Keratinocyte (primary cell): ENCODE data around the gene GPC3. TPM values are rescaled to one million over a fixed set of nuclear protein-coding genes. Genes with fewer than 3 reads are reported as not detected.

Experiments used
- DNase-seq: peaks from one replicate; pipeline ENCODE4 v3.0.0-alpha.2; 2011; ENCODE audit warnings: low read depth, missing footprints, low spot score
- FAIRE-seq: peaks from 2 replicates; lab custom pipeline; 2011; peaks lifted over from hg19 to GRCh38; lab: Jason Lieb, UNC
- H2AFZ ChIP-seq: 2 replicates; pipeline ENCODE4 v1.6.0; 2012; ENCODE audit warnings: low read length, control low read depth, inconsistent platforms; ENCODE audit not compliant: control insufficient read depth
- H3K27ac ChIP-seq: 2 replicates; pipeline ENCODE4 v1.5.1; 2011; ENCODE audit warnings: low read length; ENCODE audit not compliant: control insufficient read depth, insufficient read depth
- H3K27me3 ChIP-seq: 3 replicates; pipeline ENCODE4 v1.6.0; 2011; ENCODE audit warnings: low read length; ENCODE audit not compliant: control insufficient read depth, insufficient read depth; ENCODE audit errors: extremely low read depth
- H3K36me3 ChIP-seq, 2 experiments: 2 replicates in 1 of 2; 3 replicates in 1 of 2; pipeline ENCODE4 v1.5.1; 2011; ENCODE audit warnings: low read length in 2 of 2, mild to moderate bottlenecking in 1 of 2; ENCODE audit not compliant: control insufficient read depth in 2 of 2, insufficient read depth in 2 of 2; ENCODE audit errors: extremely low read depth in 1 of 2
- H3K4me1 ChIP-seq: 3 replicates; pipeline ENCODE4 v1.5.1; 2011; ENCODE audit warnings: low read length; ENCODE audit not compliant: control insufficient read depth, insufficient read depth; ENCODE audit errors: extremely low read depth
- H3K4me2 ChIP-seq: 3 replicates; pipeline ENCODE4 v1.6.0; 2011; ENCODE audit warnings: low read depth, low read length; ENCODE audit not compliant: control insufficient read depth, insufficient read depth; ENCODE audit errors: extremely low read depth
- H3K4me3 ChIP-seq, 3 experiments: fragments of 200-600 bp in 1 of 3; sonication (generic) in 1 of 3; 2 replicates in 2 of 3; 3 replicates in 1 of 3; pipeline ENCODE4 v1.5.1; 2011 to 2016; ENCODE audit warnings: low read length in 3 of 3, mild to moderate bottlenecking in 3 of 3, control low read depth in 2 of 3, inconsistent platforms in 1 of 3, low read depth in 1 of 3, mixed read lengths in 1 of 3, mixed run types in 1 of 3, moderate library complexity in 1 of 3; ENCODE audit not compliant: control insufficient read depth in 2 of 3, insufficient read depth in 2 of 3; ENCODE audit errors: extremely low read depth in 1 of 3
- H3K79me2 ChIP-seq: 2 replicates; pipeline ENCODE4 v1.6.0; 2012; ENCODE audit warnings: low read length; ENCODE audit not compliant: control insufficient read depth, insufficient read depth
- H3K9ac ChIP-seq: 3 replicates; pipeline ENCODE4 v1.6.0; 2011; ENCODE audit warnings: low read length; ENCODE audit not compliant: control insufficient read depth, insufficient read depth; ENCODE audit errors: extremely low read depth
- H3K9me1 ChIP-seq: 3 replicates; pipeline ENCODE4 v1.6.0; 2011; ENCODE audit warnings: low read length; ENCODE audit not compliant: control insufficient read depth, insufficient read depth; ENCODE audit errors: extremely low read depth
- H3K9me3 ChIP-seq: 2 replicates; pipeline ENCODE4 v1.5.1; 2012; ENCODE audit warnings: low read depth, low read length; ENCODE audit not compliant: control insufficient read depth
- H4K20me1 ChIP-seq: 3 replicates; pipeline ENCODE4 v1.6.0; 2011; ENCODE audit warnings: low read length; ENCODE audit not compliant: control insufficient read depth, insufficient read depth; ENCODE audit errors: extremely low read depth
- CTCF ChIP-seq, 3 experiments: IDR thresholded peaks in 1 of 3; conservative IDR thresholded peaks in 1 of 3; optimal IDR thresholded peaks in 1 of 3; 2 replicates in 2 of 3; 3 replicates in 1 of 3; pipeline versions ENCODE3 to v1.5.1; 2011; ENCODE audit warnings: low read length in 3 of 3, mild to moderate bottlenecking in 3 of 3, moderate library complexity in 2 of 3, control low read depth in 1 of 3, inconsistent platforms in 1 of 3; ENCODE audit not compliant: insufficient read depth in 2 of 3; ENCODE audit errors: extremely low read depth in 1 of 3
- EZH2 ChIP-seq: IDR thresholded peaks from one replicate; pipeline ENCODE4 v1.6.1; 2012; ENCODE audit warnings: inconsistent platforms, mild to moderate bottlenecking, low read length, moderate library complexity
- dilution Hi-C: fragments of 300-500 bp; cut with MboI; formaldehyde crosslinking; loops from one replicate; pipeline ENCODE4 v1.7.0; 2020; ENCODE audit warnings: low sequenced_read_pairs; ENCODE audit not compliant: extremely low pct_ligation_motif_present
- polyA plus RNA-seq, 5 experiments: library from polyadenylated mRNA; depleted of rRNA in 3 of 5; stranded (reverse) in 3 of 5; stranded (forward) in 1 of 5; unstranded in 1 of 5; fragments of >200 nt; gene quantifications; 1 replicate in 1 of 5; 2 replicates in 3 of 5; 3 replicates in 1 of 5; pipeline versions ENCODE4 v1.2.1 to v1.2.3, GENCODE V29; 2011 to 2012; ENCODE audit warnings: missing spikeins in 2 of 5, low read depth in 1 of 5, low replicate concordance in 1 of 5

The GPC3 gene
- polyA plus RNA-seq, 1 donor (not counting 4 experiments of a cell fraction or from before 2014, with no cell fraction given): 0.03 TPM

GRCh38 chrX:133602881-133603280 lies 382.5 kb downstream of the GPC3 start:
- no peaks in the 10 kb centered on the region for H3K36me3 ChIP-seq
- no peak overlapping the region for H2AFZ ChIP-seq
- TF ChIP-seq EZH2 (no peak), CTCF (optimal IDR thresholded peaks at IDR 0.05 in 1 of 3, IDR thresholded peaks at IDR 0.05 in 1 of 3, conservative IDR thresholded peaks at IDR 0.05 in 1 of 3; ENCODE audit: extremely low read depth in 1 of 3, insufficient read depth in 2 of 3, low read length in 3 of 3) (no peak)
- H3K4me1 ChIP-seq: no peaks in the 10 kb centered on the region
- no peak overlapping the region for H3K27ac ChIP-seq
- no peak for DNase-seq
- no peaks in the 10 kb centered on the region for H3K27me3 ChIP-seq
- H4K20me1 ChIP-seq: no peaks in the 10 kb centered on the region
- no peaks in the 10 kb centered on the region for H3K79me2 ChIP-seq
- no peak for FAIRE-seq
- dilution Hi-C loops: no loop called here
- H3K9ac ChIP-seq: no peak overlapping the region
- H3K4me2 ChIP-seq: no peak overlapping the region
- H3K9me1 ChIP-seq: no peaks in the 10 kb centered on the region
- H3K9me3 ChIP-seq: no peaks in the 10 kb centered on the region
- H3K4me3 ChIP-seq: no peak overlapping the region

- dilution Hi-C loops: no loop called here
- DNase-seq (no peak), FAIRE-seq (no peak)
- no peak overlapping the region for H2AFZ ChIP-seq
- no peaks in the 10 kb centered on the region for H3K9me1 ChIP-seq
- no peak overlapping the region for H3K4me2 ChIP-seq
- TF ChIP-seq CTCF (optimal IDR thresholded peaks at IDR 0.05 in 1 of 3, IDR thresholded peaks at IDR 0.05 in 1 of 3, conservative IDR thresholded peaks at IDR 0.05 in 1 of 3; ENCODE audit: extremely low read depth in 1 of 3, insufficient read depth in 2 of 3, low read length in 3 of 3) (no peak), EZH2 (no peak)
- no peaks in the 10 kb centered on the region for H3K27me3 ChIP-seq
- H3K27ac ChIP-seq: no peak overlapping the region
- H3K4me3 ChIP-seq: no peak overlapping the region
- H3K79me2 ChIP-seq: no peaks in the 10 kb centered on the region
- no peaks in the 10 kb centered on the region for H4K20me1 ChIP-seq
- no peak overlapping the region for H3K9ac ChIP-seq
- H3K9me3 ChIP-seq: no peaks in the 10 kb centered on the region
- H3K4me1 ChIP-seq: no peaks in the 10 kb centered on the region
- no peaks in the 10 kb centered on the region for H3K36me3 ChIP-seq
Measured at GRCh38 chrX:133601116-133601515, 384.3 kb downstream of the GPC3 start.
